OCI-LY1 (cell line): ENCODE measurements around the gene TBC1D5.

Experiments used
- H2AFZ ChIP-seq: fragments of 200-600 bp; sonication (generic), shearing (Covaris generic); 2 replicates; pipeline ENCODE4 v1.6.0; 2014; ENCODE audit warnings: antibody characterized with exemption, mild to moderate bottlenecking, low read length
- H3F3A ChIP-seq: fragments of 200-600 bp; sonication (generic), shearing (Covaris generic); 2 replicates; pipeline ENCODE4 v1.6.0; 2014; ENCODE audit warnings: mild to moderate bottlenecking, antibody characterized with exemption, low read length, moderate library complexity; ENCODE audit not compliant: insufficient read depth
- H3K27ac ChIP-seq: fragments of 200-600 bp; sonication (generic); 2 replicates; pipeline ENCODE4 v1.5.1; 2014; ENCODE audit warnings: low read length, mixed run types, mild to moderate bottlenecking, low read depth; ENCODE audit not compliant: poor library complexity, severe bottlenecking
- H3K27me3 ChIP-seq: fragments of 200-600 bp; sonication (generic); 2 replicates; pipeline ENCODE4 v1.6.0; 2014; ENCODE audit warnings: antibody characterized with exemption, mild to moderate bottlenecking, low read length, moderate library complexity; ENCODE audit not compliant: insufficient read depth
- H3K36me3 ChIP-seq: fragments of 200-600 bp; sonication (generic); 2 replicates; pipeline ENCODE4 v1.6.1; 2014; ENCODE audit warnings: mild to moderate bottlenecking, antibody characterized with exemption, low read length, moderate library complexity, mixed read lengths; ENCODE audit not compliant: insufficient read depth
- H3K4me1 ChIP-seq: fragments of 200-600 bp; sonication (generic); 2 replicates; pipeline ENCODE4 v1.5.1; 2014; ENCODE audit warnings: mild to moderate bottlenecking, low read length, moderate library complexity; ENCODE audit not compliant: insufficient read depth, severe bottlenecking
- H3K4me2 ChIP-seq: fragments of 200-600 bp; sonication (generic), shearing (Covaris generic); 2 replicates; pipeline ENCODE4 v1.6.1; 2014; ENCODE audit warnings: low read length
- H3K4me3 ChIP-seq: fragments of 200-600 bp; sonication (generic); 2 replicates; pipeline ENCODE4 v1.5.1; 2014; ENCODE audit warnings: low read length, low read depth, mild to moderate bottlenecking, mixed read lengths; ENCODE audit not compliant: poor library complexity, severe bottlenecking
- H3K79me2 ChIP-seq: fragments of 200-600 bp; shearing (Covaris generic); 2 replicates; pipeline ENCODE4 v1.6.1; 2016; ENCODE audit warnings: mixed run types, low read length, mixed read lengths; ENCODE audit not compliant: insufficient read depth
- H3K9ac ChIP-seq: fragments of 200-600 bp; sonication (generic), shearing (Covaris generic); 2 replicates; pipeline ENCODE4 v1.6.1; 2014; ENCODE audit warnings: mild to moderate bottlenecking, low read length, mixed read lengths
- H3K9me2 ChIP-seq: fragments of 200-600 bp; sonication (generic), shearing (Covaris generic); 2 replicates; pipeline ENCODE4 v1.6.1; 2014; ENCODE audit warnings: low read depth, mild to moderate bottlenecking, low read length, mixed read lengths
- H3K9me3 ChIP-seq: fragments of 200-600 bp; shearing (Covaris generic); 2 replicates; pipeline ENCODE4 v1.6.1; 2014; ENCODE audit warnings: low read length, mixed read lengths
- H4K20me1 ChIP-seq: fragments of 200-600 bp; sonication (generic), shearing (Covaris generic); 2 replicates; pipeline ENCODE4 v1.6.0; 2016; ENCODE audit warnings: mild to moderate bottlenecking, low read length; ENCODE audit not compliant: insufficient read depth
- CTCF ChIP-seq: fragments of 200-600 bp; sonication (generic), shearing (Covaris generic); IDR thresholded peaks from 2 replicates; pipeline ENCODE4 v1.5.1; 2017; ENCODE audit warnings: mild to moderate bottlenecking, antibody characterized with exemption, low read length, moderate library complexity, mixed read lengths
- EZH2 ChIP-seq: fragments of 200-600 bp; sonication (generic), shearing (Covaris generic); IDR thresholded peaks from 2 replicates; pipeline ENCODE4 v1.8.0; 2017; ENCODE audit warnings: borderline replicate concordance, mixed run types, mild to moderate bottlenecking, antibody characterized with exemption, low read length, moderate library complexity, mixed read lengths

Gene TBC1D5

GRCh38 chr3:17290894-17291293 lies 451.5 kb downstream of the TBC1D5 start:
- Histone ChIP-seq H3K27ac (no peak overlapping the region), H3K9ac (no peak overlapping the region), H3K9me2 (no peaks in the 10 kb centered on the region), H2AFZ (no peak overlapping the region), H4K20me1 (no peaks in the 10 kb centered on the region), H3K79me2 (no peaks in the 10 kb centered on the region), H3F3A (no peaks in the 10 kb centered on the region), H3K27me3 (no peaks in the 10 kb centered on the region), H3K9me3 (no peaks in the 10 kb centered on the region), H3K4me3 (no peak overlapping the region), H3K36me3 (peaks cover 10% of the 10 kb centered on the region; the same call in 1 of the 2 replicates), H3K4me2 (no peak overlapping the region), H3K4me1 (no peaks in the 10 kb centered on the region)
- no peak for TF ChIP-seq CTCF
- TF ChIP-seq EZH2 = no peak

- Histone ChIP-seq H3K9ac (no peak overlapping the region), H3K36me3 (peaks cover 10% of the 10 kb centered on the region; the same call in 1 of the 2 replicates), H3K4me1 (no peaks in the 10 kb centered on the region), H3K4me2 (no peak overlapping the region), H3K9me3 (no peaks in the 10 kb centered on the region), H2AFZ (no peak overlapping the region), H3K27ac (no peak overlapping the region), H3K4me3 (no peak overlapping the region), H4K20me1 (no peaks in the 10 kb centered on the region), H3F3A (no peaks in the 10 kb centered on the region), H3K79me2 (no peaks in the 10 kb centered on the region), H3K9me2 (no peaks in the 10 kb centered on the region), H3K27me3 (no peaks in the 10 kb centered on the region)
- TF ChIP-seq CTCF (no peak), EZH2 (no peak)
These were observed 453.5 kb downstream of the TBC1D5 start for GRCh38 chr3:17288839-17289399.

- H3K27ac ChIP-seq = no peak overlapping the region
- no peaks in the 10 kb centered on the region for H3K9me2 ChIP-seq
- TF ChIP-seq CTCF (no peak), EZH2 (no peak)
- no peak overlapping the region for H3K9ac ChIP-seq
- H3K4me2 ChIP-seq = no peak overlapping the region
- no peaks in the 10 kb centered on the region for H3K27me3 ChIP-seq
- H3F3A ChIP-seq = no peaks in the 10 kb centered on the region
- H3K79me2 ChIP-seq = no peaks in the 10 kb centered on the region
- no peak overlapping the region for H3K4me3 ChIP-seq
- H3K9me3 ChIP-seq = no peaks in the 10 kb centered on the region
- H4K20me1 ChIP-seq = no peaks in the 10 kb centered on the region
- H3K4me1 ChIP-seq = no peaks in the 10 kb centered on the region
- peaks cover 10% of the 10 kb centered on the region; the same call in 1 of the 2 replicates for H3K36me3 ChIP-seq
- no peak overlapping the region for H2AFZ ChIP-seq
These were observed 455.3 kb downstream of the TBC1D5 start for GRCh38 chr3:17287006-17287689.
